Small intestine (tissue), 7 donors: ENCODE measurements around the gene USP10. TPM values are rescaled to one million over a fixed set of nuclear protein-coding genes. Genes with fewer than 3 reads are reported as not detected.
A peak's percentile ranks its signal among the peaks of the same experiment; 100 is the strongest.

Experiments used
- DNase-seq, 2 donors: peaks; one replicate each; pipeline versions ENCODE4 v3.0.0 to v3.0.0-alpha.2; 2013
- FAIRE-seq: peaks from 2 replicates; lab custom pipeline; 2012; peaks lifted over from hg19 to GRCh38; lab: Jason Lieb, UNC
- H3K27ac ChIP-seq, 3 donors: one replicate each; pipeline ENCODE4 v1.5.1; 2013; ENCODE audit warnings: low read length in 2 of 3, mild to moderate bottlenecking in 2 of 3, control low read depth in 1 of 3, inconsistent platforms in 1 of 3, low read depth in 1 of 3, moderate library complexity in 1 of 3
- H3K27me3 ChIP-seq, 3 donors: one replicate each; pipeline ENCODE4 v1.6.1; 2013; ENCODE audit warnings: low read length in 3 of 3, inconsistent platforms in 1 of 3; ENCODE audit not compliant: control insufficient read depth in 3 of 3, insufficient read depth in 3 of 3
- H3K36me3 ChIP-seq, 3 donors: one replicate each; pipeline ENCODE4 v1.6.1; 2013; ENCODE audit warnings: low read length in 3 of 3, inconsistent platforms in 1 of 3, low read depth in 1 of 3, mild to moderate bottlenecking in 1 of 3, moderate library complexity in 1 of 3; ENCODE audit not compliant: control insufficient read depth in 3 of 3, insufficient read depth in 2 of 3
- H3K4me1 ChIP-seq, 3 donors: one replicate each; pipeline ENCODE4 v1.6.1; 2013; ENCODE audit warnings: low read length in 2 of 3, inconsistent platforms in 1 of 3, low read depth in 1 of 3, mild to moderate bottlenecking in 1 of 3, moderate library complexity in 1 of 3; ENCODE audit not compliant: control insufficient read depth in 3 of 3, insufficient read depth in 2 of 3
- H3K4me3 ChIP-seq, 3 donors: one replicate each; pipeline ENCODE4 v1.5.1; 2013; ENCODE audit warnings: low read length in 3 of 3, control low read depth in 1 of 3, inconsistent platforms in 1 of 3, low read depth in 1 of 3, mild to moderate bottlenecking in 1 of 3, moderate library complexity in 1 of 3
- H3K9me3 ChIP-seq, 2 donors: one replicate each; pipeline ENCODE4 v1.6.1; 2013; ENCODE audit warnings: low read depth in 1 of 2, low read length in 1 of 2; ENCODE audit not compliant: control insufficient read depth in 2 of 2, insufficient read depth in 1 of 2
- WGBS, 3 donors: extraction: QIAGEN DNeasy Blood & Tissue Kit; methylation state at CpG; one replicate each; pipeline ENCODE4 v1.1.7; 2013; 5-methylcytosine and 5-hydroxymethylcytosine counted together
- polyA plus RNA-seq, 4 donors: library from polyadenylated mRNA; stranded (reverse) in 3 of 4; unstranded in 1 of 4; fragments of 200-250 nt in 3 of 4; fragments of 120-200 nt in 1 of 4; gene quantifications; one replicate each; pipeline versions ENCODE4 v1.2.1 to v1.2.3, GENCODE V29; 2013
- donor health status: healthy with polysubstance abuse.
- donor health status: control.
- donor health status: control.
- donor health status: Bipolar disorder and iron deficiency.
- donor health status: healthy.

The USP10 gene
- polyA plus RNA-seq, 4 donors = 22.4 to 67.1 (median 32.1) TPM

DNA sequence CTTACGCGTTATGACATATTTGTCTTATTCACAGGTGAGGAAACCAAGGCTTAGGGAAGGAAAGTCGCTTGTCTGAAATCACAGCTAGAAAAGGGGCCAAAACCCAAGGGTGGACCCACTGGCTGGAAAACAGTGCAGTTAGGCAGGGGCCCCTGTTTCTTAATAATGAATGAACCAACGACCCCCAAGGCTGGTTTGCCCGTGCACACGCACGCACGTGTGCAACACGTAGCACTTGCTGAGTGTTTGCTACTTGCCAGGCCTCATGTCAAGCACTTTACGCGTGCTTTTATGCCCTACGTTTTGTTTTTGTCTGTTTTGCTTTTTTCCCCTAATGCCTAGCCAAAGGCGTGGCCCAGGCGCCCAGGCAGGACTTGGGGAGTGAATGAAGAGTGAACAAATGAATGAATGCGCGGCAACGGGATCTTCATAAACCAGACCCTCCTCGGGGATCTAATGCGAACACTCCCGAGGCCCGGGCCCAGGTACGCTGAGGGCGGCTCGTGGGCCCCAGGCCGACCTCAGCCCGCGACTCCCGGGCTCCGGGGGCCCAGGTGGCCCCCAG, 571 bp upstream of the USP10 start:
- peaks cover 4% of the 10 kb centered on the region in 3 donors for H3K4me1 ChIP-seq
- H3K27me3 ChIP-seq = no peaks in the 10 kb centered on the region
- peak overlapping the region in 2 of 3 donors; percentile 14 to 27 for H3K27ac ChIP-seq
- FAIRE-seq (no peak), DNase-seq (peak in 1 of 2 donors; percentile 27)
- 14 to 22% (median 20%) methylated on average over 29 of the region's 29 CpGs for WGBS, 3 donors
- H3K9me3 ChIP-seq = peaks cover 0 to 3% of the 10 kb centered on the region in 2 donors
- H3K36me3 ChIP-seq = no peaks in the 10 kb centered on the region
- H3K4me3 ChIP-seq = peak overlapping the region; percentile 46 to 100 (median 84)

DNA sequence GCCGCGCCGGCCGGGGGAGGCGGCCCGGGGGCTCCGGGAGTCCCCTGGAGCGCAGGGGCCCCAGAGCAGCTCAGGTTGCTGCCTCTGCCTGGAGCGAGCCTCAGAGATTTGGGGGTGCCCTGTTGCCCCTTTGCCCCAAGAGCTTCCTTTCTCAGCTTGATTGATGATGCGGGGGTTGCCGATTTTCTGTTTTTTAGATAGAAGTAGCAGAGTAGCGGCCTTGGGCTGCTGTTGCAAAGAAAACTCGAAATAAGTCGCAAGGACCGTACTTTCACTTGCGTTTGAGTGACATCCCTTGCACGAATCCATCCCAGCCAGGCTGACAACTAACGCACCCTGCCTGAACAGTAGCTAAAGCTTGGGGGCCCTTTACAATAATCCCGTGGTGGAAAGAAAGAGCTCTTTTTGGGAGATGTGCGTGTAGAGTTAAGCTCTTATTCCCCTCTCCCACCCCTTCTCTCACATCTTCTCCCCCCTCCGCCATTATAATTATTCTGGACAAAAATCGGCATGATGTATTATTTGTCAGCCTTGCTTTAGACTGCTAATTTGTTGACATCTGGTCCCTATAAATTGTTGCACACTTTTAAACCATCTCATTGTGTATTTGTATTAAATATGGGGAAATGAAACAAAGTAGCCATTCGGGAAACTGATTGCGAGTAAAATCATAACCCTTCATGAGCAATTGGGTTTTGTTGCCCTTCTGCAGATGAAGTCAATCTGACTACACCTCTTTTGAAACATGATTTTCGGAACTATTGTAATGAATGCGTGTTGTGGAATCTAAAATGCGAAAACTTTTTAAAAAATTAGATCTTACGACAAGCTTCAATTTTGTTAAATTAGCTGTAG, 873 bp downstream of the USP10 start:
- Histone ChIP-seq H3K4me3 (peak overlapping the region; percentile 46 to 100 (median 84)), H3K27ac (peak overlapping the region; percentile 36 to 89 (median 88)), H3K27me3 (no peaks in the 10 kb centered on the region), H3K9me3 (peaks cover 0 to 3% of the 10 kb centered on the region in 2 donors), H3K36me3 (peaks cover 0 to 3% (median 0%) of the 10 kb centered on the region in 3 donors), H3K4me1 (peaks cover 4 to 11% (median 9%) of the 10 kb centered on the region in 3 donors)
- DNase-seq (peak; percentile 62 to 70), FAIRE-seq (no peak)
- WGBS, 3 donors = 2 to 3% (median 3%) methylated on average over 25 to 28 of the region's 28 CpGs

DNA sequence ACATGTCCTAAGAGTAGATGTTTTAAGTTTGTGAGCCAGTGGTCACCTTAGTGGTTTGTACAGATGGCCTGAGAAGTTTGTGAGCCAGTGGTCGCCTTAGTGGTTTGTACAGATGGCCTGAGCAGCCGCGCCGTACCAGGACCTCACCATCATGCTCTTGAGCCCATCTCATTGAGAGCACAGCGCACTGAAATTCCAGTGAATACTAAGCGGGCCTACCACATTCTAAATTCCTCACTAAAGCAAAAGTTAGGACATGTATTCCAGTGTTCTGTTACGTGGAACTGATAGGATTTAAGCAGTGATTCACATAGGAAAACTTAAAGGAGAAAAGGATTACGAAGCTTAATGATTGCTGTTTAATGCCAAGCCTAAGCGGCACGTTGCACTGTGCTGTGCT, 3.9 kb downstream of the USP10 start:
- H3K36me3 ChIP-seq = peaks cover 0 to 6% (median 0%) of the 10 kb centered on the region in 3 donors
- WGBS, 3 donors = 83 to 89% (median 88%) methylated on average over 10 of the region's 10 CpGs
- DNase-seq = no peak
- peaks cover 9 to 11% (median 10%) of the 10 kb centered on the region in 3 donors for H3K4me1 ChIP-seq
- H3K27me3 ChIP-seq = no peaks in the 10 kb centered on the region
- FAIRE-seq = no peak
- H3K27ac ChIP-seq = no peak overlapping the region
- no peak overlapping the region for H3K4me3 ChIP-seq
- no peaks in the 10 kb centered on the region for H3K9me3 ChIP-seq

DNA sequence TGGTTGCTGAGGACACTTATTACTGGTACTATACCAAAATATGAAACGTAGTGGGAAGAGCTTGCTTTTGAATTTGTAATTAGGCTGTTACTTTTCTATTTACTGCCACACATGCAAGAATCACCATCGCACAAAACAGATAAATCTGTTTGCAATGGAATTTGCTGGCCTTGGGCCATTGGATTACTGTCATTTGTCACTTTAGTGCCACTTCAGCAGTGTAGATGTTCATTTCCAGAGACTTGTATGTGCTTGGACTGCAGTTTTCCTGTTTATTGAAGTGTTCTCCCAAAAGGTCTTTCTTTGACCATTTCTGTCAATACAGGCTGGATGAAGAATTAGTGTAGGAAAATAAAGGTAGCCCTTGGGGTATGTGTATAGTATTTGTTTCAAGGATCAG, 4.5 kb downstream of the USP10 start:
- peaks cover 5 to 11% (median 9%) of the 10 kb centered on the region in 3 donors for H3K4me1 ChIP-seq
- no peaks in the 10 kb centered on the region for H3K27me3 ChIP-seq
- no peak overlapping the region for H3K27ac ChIP-seq
- peaks cover 0 to 11% (median 0%) of the 10 kb centered on the region in 3 donors for H3K36me3 ChIP-seq
- DNase-seq = peak in 1 of 2 donors; percentile 35
- no peak for FAIRE-seq
- H3K4me3 ChIP-seq = no peak overlapping the region
- 42 to 48% (median 48%) methylated on average over 2 of the region's 2 CpGs for WGBS, 3 donors
- no peaks in the 10 kb centered on the region for H3K9me3 ChIP-seq

DNA sequence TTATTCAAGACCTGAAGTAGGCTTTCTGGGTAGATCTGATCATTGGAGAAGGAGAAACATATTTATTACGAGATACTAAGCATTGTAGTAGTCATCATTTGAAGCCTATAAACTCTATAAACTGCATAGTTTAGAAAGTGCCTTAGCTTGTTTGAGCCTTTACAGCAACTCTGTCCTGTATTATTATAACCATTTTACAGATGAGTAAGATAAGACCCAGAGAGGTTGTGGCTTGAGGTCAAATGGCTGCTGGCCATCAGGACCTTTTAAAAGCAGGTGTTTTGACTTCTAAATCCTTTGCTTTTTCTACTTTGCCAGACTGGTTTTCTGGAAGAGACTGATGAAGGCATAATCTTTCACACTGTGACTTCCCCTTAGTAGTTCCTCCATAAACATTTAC, 7.1 kb downstream of the USP10 start:
- Histone ChIP-seq H3K4me3 (no peak overlapping the region), H3K27ac (no peak overlapping the region), H3K27me3 (no peaks in the 10 kb centered on the region), H3K36me3 (peaks cover 0 to 20% (median 0%) of the 10 kb centered on the region in 3 donors), H3K9me3 (no peaks in the 10 kb centered on the region), H3K4me1 (peaks cover 4 to 11% (median 8%) of the 10 kb centered on the region in 3 donors)
- 90 to 97% (median 94%) methylated on average over 1 of the region's 1 CpG for WGBS, 3 donors
- FAIRE-seq (no peak), DNase-seq (no peak)

DNA sequence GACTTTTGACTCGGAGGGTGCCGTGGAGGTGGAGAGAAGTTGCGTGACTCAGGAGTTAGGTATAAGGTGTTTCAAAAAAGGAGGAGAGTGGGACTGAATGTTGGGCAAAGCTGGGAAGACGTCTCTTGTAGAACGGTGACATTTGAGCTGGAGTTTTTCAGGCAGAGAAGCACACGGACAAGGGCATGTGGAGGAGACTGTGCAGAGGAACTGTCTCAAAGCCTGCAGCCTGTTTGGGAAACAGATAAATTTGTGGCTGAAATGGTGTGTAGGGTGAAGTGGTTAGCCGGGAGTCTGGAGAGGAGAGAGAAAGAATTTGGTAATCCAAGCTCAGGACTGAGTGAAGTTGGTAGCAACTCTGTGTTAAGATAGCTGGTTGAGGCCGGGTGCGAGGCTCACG, 9.8 kb downstream of the USP10 start:
- Histone ChIP-seq H3K27ac (no peak overlapping the region), H3K9me3 (no peaks in the 10 kb centered on the region), H3K27me3 (no peaks in the 10 kb centered on the region), H3K4me3 (no peak overlapping the region), H3K4me1 (peaks cover 4 to 8% (median 4%) of the 10 kb centered on the region in 3 donors), H3K36me3 (peaks cover 0 to 28% (median 0%) of the 10 kb centered on the region in 3 donors)
- WGBS, 3 donors = 75 to 78% (median 76%) methylated on average over 10 of the region's 10 CpGs
- FAIRE-seq (no peak), DNase-seq (no peak)

DNA sequence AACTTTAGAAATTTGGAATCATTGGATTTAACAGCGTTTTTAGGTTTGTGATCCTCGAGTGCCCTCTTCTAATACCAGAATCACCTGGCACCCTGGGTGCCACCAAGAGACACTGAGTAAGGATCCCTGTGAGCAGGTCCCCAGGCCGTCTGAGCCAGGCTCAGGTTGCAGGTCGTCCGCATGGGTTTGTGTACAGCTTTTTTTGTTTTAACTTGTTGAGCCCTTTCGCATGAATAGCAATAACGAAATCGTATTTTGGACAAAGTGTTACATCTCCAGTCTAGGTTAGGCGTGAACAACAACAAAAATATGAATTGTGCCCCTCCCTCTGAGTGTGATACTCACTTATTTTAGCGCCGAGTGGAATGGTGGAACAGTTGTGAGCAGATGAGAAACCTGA, 10.9 kb downstream of the USP10 start:
- 87 to 89% (median 88%) methylated on average over 11 of the region's 11 CpGs for WGBS, 3 donors
- no peak for FAIRE-seq
- Histone ChIP-seq H3K4me1 (peaks cover 0 to 8% (median 0%) of the 10 kb centered on the region in 3 donors), H3K27ac (no peak overlapping the region), H3K27me3 (no peaks in the 10 kb centered on the region), H3K36me3 (peaks cover 0 to 26% (median 0%) of the 10 kb centered on the region in 3 donors), H3K9me3 (no peaks in the 10 kb centered on the region), H3K4me3 (no peak overlapping the region)
- no peak for DNase-seq

DNA sequence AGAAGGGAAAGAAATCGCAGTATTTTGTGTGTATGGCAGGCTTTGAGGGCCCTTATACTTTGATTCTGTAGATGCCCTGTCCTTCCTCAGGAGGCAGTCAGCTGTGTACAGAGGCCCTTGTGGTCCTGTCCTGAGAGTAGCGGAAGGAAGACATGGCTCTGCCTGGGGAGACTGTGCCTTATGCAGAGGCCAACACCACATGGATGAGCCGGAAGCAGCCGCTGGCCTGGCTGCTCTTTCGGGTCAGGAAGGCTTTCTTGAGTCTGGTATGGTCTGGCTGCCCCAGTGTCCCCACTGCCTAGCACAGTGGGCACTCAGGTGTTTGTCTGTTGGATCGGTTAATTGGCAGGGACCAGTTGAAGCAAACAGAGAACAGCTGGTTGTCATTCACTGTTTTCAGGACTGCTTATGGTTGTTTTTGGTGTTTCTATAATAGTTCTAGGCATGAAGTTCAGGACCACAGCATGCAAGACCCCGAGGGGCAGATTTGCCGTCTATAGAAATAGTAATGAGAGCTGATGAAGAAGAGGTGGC, 12.4 kb downstream of the USP10 start:
- H3K4me1 ChIP-seq = peaks cover 0 to 8% (median 6%) of the 10 kb centered on the region in 3 donors
- H3K27ac ChIP-seq = no peak overlapping the region
- H3K9me3 ChIP-seq = no peaks in the 10 kb centered on the region
- WGBS, 3 donors = 88 to 96% (median 90%) methylated on average over 8 of the region's 8 CpGs
- peaks cover 0 to 33% (median 0%) of the 10 kb centered on the region in 3 donors for H3K36me3 ChIP-seq
- H3K4me3 ChIP-seq = no peak overlapping the region
- no peaks in the 10 kb centered on the region for H3K27me3 ChIP-seq
- FAIRE-seq = no peak
- DNase-seq = no peak
